Liver (tissue), 9 donors: ENCODE results near the gene PTPN18. TPM values are rescaled to one million over a fixed set of nuclear protein-coding genes. Genes with fewer than 3 reads are reported as not detected.
A peak's percentile ranks its signal among the peaks of the same experiment; 100 is the strongest.
"Not testable (repeated sequence)": the region's sequence is repeated elsewhere in the genome, so short reads cannot be mapped to it uniquely, and the experiment has no call there.

Source experiments
- DNase-seq: peaks from one replicate; pipeline ENCODE4 v3.0.0-alpha.2; 2017; ENCODE audit warnings: low spot score
- H3K27ac ChIP-seq, 2 donors: one replicate each; pipeline ENCODE4 v1.7.0; 2013; ENCODE audit warnings: inconsistent platforms in 2 of 2, low read length in 2 of 2, control low read depth in 1 of 2, low read depth in 1 of 2, mild to moderate bottlenecking in 1 of 2
- H3K27me3 ChIP-seq, 4 donors: one replicate each; pipeline versions ENCODE4 v1.6.1 to v1.7.0; 2013; ENCODE audit warnings: low read length in 3 of 4, inconsistent platforms in 1 of 4, mild to moderate bottlenecking in 1 of 4, moderate library complexity in 1 of 4; ENCODE audit not compliant: control insufficient read depth in 4 of 4, insufficient read depth in 4 of 4
- H3K36me3 ChIP-seq, 4 donors: one replicate each; pipeline versions ENCODE4 v1.6.1 to v1.7.0; 2013; ENCODE audit warnings: low read length in 3 of 4, mild to moderate bottlenecking in 3 of 4, low read depth in 1 of 4, moderate library complexity in 1 of 4; ENCODE audit not compliant: control insufficient read depth in 4 of 4, insufficient read depth in 3 of 4
- H3K4me1 ChIP-seq, 4 donors: one replicate each; pipeline versions ENCODE4 v1.6.1 to v1.7.0; 2013; ENCODE audit warnings: low read length in 3 of 4, mild to moderate bottlenecking in 3 of 4, moderate library complexity in 1 of 4; ENCODE audit not compliant: control insufficient read depth in 4 of 4, insufficient read depth in 4 of 4
- H3K4me3 ChIP-seq, 3 donors: one replicate each; pipeline versions ENCODE4 v1.6.1 to v1.7.0; 2013; ENCODE audit warnings: low read length in 3 of 3, control low read depth in 1 of 3, low read depth in 1 of 3, mild to moderate bottlenecking in 1 of 3
- H3K9ac ChIP-seq, 2 donors: one replicate each; pipeline ENCODE4 v1.7.0; 2013; ENCODE audit warnings: low read length in 2 of 2, mild to moderate bottlenecking in 2 of 2, moderate library complexity in 2 of 2, control low read depth in 1 of 2, low read depth in 1 of 2
- H3K9me3 ChIP-seq, 4 donors: one replicate each; pipeline versions ENCODE4 v1.6.1 to v1.7.0; 2013; ENCODE audit warnings: low read length in 3 of 4; ENCODE audit not compliant: control insufficient read depth in 4 of 4
- ATF3 ChIP-seq: IDR thresholded peaks from 2 replicates; pipeline ENCODE4 v1.6.1; 2016; ENCODE audit warnings: antibody characterized with exemption
- CTCF ChIP-seq: fragments of 150-350 bp; IDR thresholded peaks from 2 replicates; pipeline ENCODE4 v1.5.1; 2017; ENCODE audit warnings: improper control_type of control experiment, low read depth, low read length; ENCODE audit not compliant: missing input control
- EGR1 ChIP-seq, 2 donors: IDR thresholded peaks; 2 replicates each; pipeline ENCODE4 v1.6.1; 2016 to 2018; ENCODE audit warnings: antibody characterized with exemption in 2 of 2, low read depth in 2 of 2
- FOXA1 ChIP-seq: IDR thresholded peaks from 2 replicates; pipeline ENCODE4 v1.6.1; 2016; ENCODE audit warnings: antibody characterized with exemption
- FOXA2 ChIP-seq: IDR thresholded peaks from 2 replicates; pipeline ENCODE4 v1.6.1; 2016; ENCODE audit warnings: antibody characterized with exemption
- GABPA ChIP-seq, 2 donors: IDR thresholded peaks in 1 of 2; conservative IDR thresholded peaks in 1 of 2; 2 replicates each; pipeline ENCODE4 v1.6.1; 2016; ENCODE audit warnings: antibody characterized with exemption in 2 of 2, mild to moderate bottlenecking in 1 of 2, moderate library complexity in 1 of 2
- HNF4A ChIP-seq, 2 donors: conservative IDR thresholded peaks; 2 replicates each; pipeline ENCODE4 v1.6.1; 2016; ENCODE audit warnings: antibody characterized with exemption in 2 of 2, mild to moderate bottlenecking in 2 of 2
- HNF4G ChIP-seq: IDR thresholded peaks from 2 replicates; pipeline ENCODE4 v1.6.1; 2016; ENCODE audit warnings: antibody characterized with exemption
- JUND ChIP-seq, 2 donors: IDR thresholded peaks; 2 replicates each; pipeline ENCODE4 v1.6.1; 2016; ENCODE audit warnings: antibody characterized with exemption in 2 of 2
- MAX ChIP-seq: IDR thresholded peaks from 2 replicates; pipeline ENCODE4 v1.6.1; 2016; ENCODE audit warnings: antibody characterized with exemption
- NR2F2 ChIP-seq: IDR thresholded peaks from 2 replicates; pipeline ENCODE4 v1.6.1; 2016; ENCODE audit warnings: antibody characterized with exemption
- RAD21 ChIP-seq, 2 donors: IDR thresholded peaks; 2 replicates each; pipeline ENCODE4 v1.6.1; 2016; ENCODE audit warnings: antibody characterized with exemption in 2 of 2, mild to moderate bottlenecking in 2 of 2
- REST ChIP-seq: IDR thresholded peaks from 2 replicates; pipeline ENCODE4 v1.6.1; 2016; ENCODE audit warnings: antibody characterized with exemption, mild to moderate bottlenecking
- RXRA ChIP-seq, 2 donors: IDR thresholded peaks; 2 replicates each; pipeline ENCODE4 v1.6.1; 2017 to 2018; ENCODE audit warnings: antibody characterized with exemption in 2 of 2, mild to moderate bottlenecking in 1 of 2
- SP1 ChIP-seq: IDR thresholded peaks from 2 replicates; pipeline ENCODE4 v1.6.1; 2018; ENCODE audit warnings: antibody characterized with exemption, mild to moderate bottlenecking
- TAF1 ChIP-seq: conservative IDR thresholded peaks from 2 replicates; pipeline ENCODE4 v1.6.1; 2016; ENCODE audit warnings: antibody characterized with exemption, mild to moderate bottlenecking
- YY1 ChIP-seq: IDR thresholded peaks from 2 replicates; pipeline ENCODE4 v1.6.1; 2016; ENCODE audit warnings: antibody characterized with exemption, mild to moderate bottlenecking
- ZBTB33 ChIP-seq: IDR thresholded peaks from 2 replicates; pipeline ENCODE4 v1.6.1; 2016; ENCODE audit warnings: antibody characterized with exemption
- WGBS: extraction: QIAGEN DNeasy Blood & Tissue Kit; methylation state at CpG from one replicate; pipeline ENCODE4 v1.1.7; 2013; 5-methylcytosine and 5-hydroxymethylcytosine counted together
- polyA plus RNA-seq, 2 donors: library from polyadenylated mRNA; stranded (reverse) in 1 of 2; unstranded in 1 of 2; fragments of 200-250 nt in 1 of 2; fragments of >200 nt in 1 of 2; fragmentation: Nextera tagmentation in 1 of 2; extraction: Ambion mirVana in 1 of 2; gene quantifications; one replicate each; pipeline versions ENCODE4 v1.2.1 to v1.2.3, GENCODE V29; 2013 to 2015
- total RNA-seq, 2 donors: library from RNA; depleted of rRNA; stranded (reverse); fragments of >200 nt; gene quantifications; one replicate each; pipeline ENCODE4 v1.2.3, GENCODE V29; 2014
- donor health status: healthy.
- donor health status: healthy.
- donor health status: healthy.
- donor health status: healthy.
- donor health status: healthy.

The PTPN18 gene
- total and polyA plus RNA-seq, 4 donors = 14.0 to 28.6 (median 16.7) TPM

- Histone ChIP-seq H3K4me1 (peaks cover 1 to 6% (median 3%) of the 10 kb centered on the region in 4 donors), H3K4me3 (peak overlapping the region in 1 of 3 donors; percentile 8), H3K9me3 (no peaks in the 10 kb centered on the region), H3K36me3 (no peaks in the 10 kb centered on the region), H3K27ac (no peak overlapping the region), H3K9ac (no peak overlapping the region), H3K27me3 (peaks cover 0 to 3% (median 1%) of the 10 kb centered on the region in 4 donors)
- no peak for TF ChIP-seq SP1
- no peak for TF ChIP-seq FOXA1
- no peak for TF ChIP-seq ZBTB33
- no peak for TF ChIP-seq TAF1
- TF ChIP-seq NR2F2 = no peak
- no peak for TF ChIP-seq REST
- no peak for TF ChIP-seq HNF4G
- TF ChIP-seq CTCF = peak; percentile 83
- TF ChIP-seq RAD21 (IDR thresholded peaks at IDR 0.05) = peak; percentile 95 to 98
- no peak for TF ChIP-seq EGR1 (IDR thresholded peaks at IDR 0.05; ENCODE audit: low read depth in 2 of 2)
- no peak for TF ChIP-seq HNF4A (conservative IDR thresholded peaks at IDR 0.05)
- peak in 1 of 2 donors; percentile 23 for TF ChIP-seq JUND (IDR thresholded peaks at IDR 0.05)
- TF ChIP-seq RXRA (IDR thresholded peaks at IDR 0.05) = no peak
- no peak for TF ChIP-seq FOXA2
- TF ChIP-seq GABPA (IDR thresholded peaks at IDR 0.05 in 1 of 2, conservative IDR thresholded peaks at IDR 0.05 in 1 of 2) = no peak
- no peak for TF ChIP-seq ATF3
- TF ChIP-seq YY1 = peak; percentile 56
- TF ChIP-seq MAX = no peak
- WGBS = 22% methylated on average over 29 of the region's 29 CpGs
- DNase-seq = peak; percentile 76
Observed at GRCh38 chr2:130332271-130333073, 23.4 kb upstream of the PTPN18 start.

- not testable (repeated sequence) for H3K9ac ChIP-seq, H3K27ac ChIP-seq, H3K4me1 ChIP-seq, H3K36me3 ChIP-seq, DNase-seq, H3K27me3 ChIP-seq, H3K9me3 ChIP-seq, H3K4me3 ChIP-seq
- 65% methylated on average over 8 of the region's 8 CpGs for WGBS
Observed at GRCh38 chr2:130333253-130333652, 22.6 kb upstream of the PTPN18 start.
